Tibial nerve (tissue), 4 donors: ENCODE measurements around the gene SLC12A2. TPM values are rescaled to one million over a fixed set of nuclear protein-coding genes. Genes with fewer than 3 reads are reported as not detected.

Experiments
- DNase-seq, 2 donors: peaks; one replicate each; pipeline ENCODE4 v3.0.0-alpha.2; 2019; ENCODE audit warnings: low spot score in 2 of 2
- H3K27ac ChIP-seq, 4 donors: fragments of 200-600 bp; sonication (generic) in 3 of 4; one replicate each; pipeline ENCODE4 v1.5.1; 2017 to 2019; ENCODE audit warnings: mild to moderate bottlenecking in 1 of 4
- H3K27me3 ChIP-seq, 2 donors: fragments of 200-600 bp; sonication (generic) in 1 of 2; one replicate each; pipeline versions ENCODE4 v1.5.1 to v1.6.0; 2017 to 2019
- H3K36me3 ChIP-seq, 3 donors: fragments of 200-600 bp; sonication (generic); one replicate each; pipeline ENCODE4 v1.5.1; 2018 to 2019
- H3K4me1 ChIP-seq, 4 donors: fragments of 200-600 bp; sonication (generic) in 3 of 4; one replicate each; pipeline ENCODE4 v1.5.1; 2017 to 2019
- H3K4me3 ChIP-seq, 4 donors: fragments of 200-600 bp; sonication (generic) in 3 of 4; one replicate each; pipeline ENCODE4 v1.5.1; 2017 to 2019; ENCODE audit warnings: mild to moderate bottlenecking in 1 of 4, moderate library complexity in 1 of 4
- H3K9me3 ChIP-seq, 4 donors: fragments of 200-600 bp; sonication (generic) in 3 of 4; one replicate each; pipeline ENCODE4 v1.5.1; 2017 to 2019
- EP300 ChIP-seq, 2 donors: sonication (generic); formaldehyde crosslinking; IDR thresholded peaks; one replicate each; pipeline ENCODE4 v1.6.1; 2017; ENCODE audit warnings: antibody characterized with exemption in 2 of 2, mild to moderate bottlenecking in 1 of 2
- POLR2A ChIP-seq, 2 donors: fragments of 450-650 bp; IDR thresholded peaks; one replicate each; pipeline ENCODE4 v1.6.1; 2017; ENCODE audit warnings: antibody characterized with exemption in 2 of 2, mild to moderate bottlenecking in 2 of 2, moderate library complexity in 2 of 2
- WGBS, 2 donors: methylation state at CpG; one replicate each; pipeline ENCODE4 v1.1.5; 2018; 5-methylcytosine and 5-hydroxymethylcytosine counted together
- total RNA-seq, 4 donors: library from RNA; depleted of rRNA; stranded (reverse); fragments of >200 nt; gene quantifications; one replicate each; pipeline ENCODE4 v1.1.0, GENCODE V29; 2016
- TF ChIP-seq, protein P1 (sequence below), 5 experiments: fragments of 200-600 bp in 3 of 5; fragments of 450-650 bp in 2 of 5; sonication (generic) in 3 of 5; IDR thresholded peaks; one replicate each; pipeline ENCODE4 v1.5.1; 2016 to 2019; ENCODE audit warnings: antibody characterized with exemption in 5 of 5, mild to moderate bottlenecking in 3 of 5, moderate library complexity in 2 of 5

The SLC12A2 gene
- total RNA-seq, 4 donors from 2014 or later: 49.8 to 93.1 (median 85.3) TPM

DNA sequence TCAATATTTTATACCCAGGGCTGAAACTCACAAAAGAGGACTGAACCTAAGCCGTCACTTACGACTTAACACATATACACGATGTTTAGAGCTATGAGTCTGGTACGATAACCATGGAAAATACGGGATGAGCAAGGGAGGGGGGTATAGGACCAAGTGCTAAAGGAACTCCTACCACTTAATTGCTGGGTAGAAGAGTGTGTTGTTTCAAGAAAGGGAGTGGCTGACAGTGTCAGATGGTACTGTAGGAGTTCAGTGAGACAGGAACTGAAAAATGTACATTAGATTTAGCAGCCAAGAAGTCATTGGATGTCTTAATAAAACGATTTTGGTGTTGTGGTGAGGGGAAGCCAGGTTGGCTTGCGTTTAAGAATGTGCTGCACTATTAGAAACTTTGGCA, 21.6 kb downstream of the SLC12A2 start:
- Histone ChIP-seq H3K27ac (no peak overlapping the region), H3K4me3 (no peak overlapping the region), H3K4me1 (no peaks in the 10 kb centered on the region), H3K27me3 (no peaks in the 10 kb centered on the region), H3K36me3 (peaks cover 0 to 4% (median 0%) of the 10 kb centered on the region in 3 donors), H3K9me3 (no peaks in the 10 kb centered on the region)
- DNase-seq: no peak
- no peak for TF ChIP-seq POLR2A (IDR thresholded peaks at IDR 0.05)
- no peak for TF ChIP-seq EP300 (IDR thresholded peaks at IDR 0.05)
- TF ChIP-seq, protein P1, sequence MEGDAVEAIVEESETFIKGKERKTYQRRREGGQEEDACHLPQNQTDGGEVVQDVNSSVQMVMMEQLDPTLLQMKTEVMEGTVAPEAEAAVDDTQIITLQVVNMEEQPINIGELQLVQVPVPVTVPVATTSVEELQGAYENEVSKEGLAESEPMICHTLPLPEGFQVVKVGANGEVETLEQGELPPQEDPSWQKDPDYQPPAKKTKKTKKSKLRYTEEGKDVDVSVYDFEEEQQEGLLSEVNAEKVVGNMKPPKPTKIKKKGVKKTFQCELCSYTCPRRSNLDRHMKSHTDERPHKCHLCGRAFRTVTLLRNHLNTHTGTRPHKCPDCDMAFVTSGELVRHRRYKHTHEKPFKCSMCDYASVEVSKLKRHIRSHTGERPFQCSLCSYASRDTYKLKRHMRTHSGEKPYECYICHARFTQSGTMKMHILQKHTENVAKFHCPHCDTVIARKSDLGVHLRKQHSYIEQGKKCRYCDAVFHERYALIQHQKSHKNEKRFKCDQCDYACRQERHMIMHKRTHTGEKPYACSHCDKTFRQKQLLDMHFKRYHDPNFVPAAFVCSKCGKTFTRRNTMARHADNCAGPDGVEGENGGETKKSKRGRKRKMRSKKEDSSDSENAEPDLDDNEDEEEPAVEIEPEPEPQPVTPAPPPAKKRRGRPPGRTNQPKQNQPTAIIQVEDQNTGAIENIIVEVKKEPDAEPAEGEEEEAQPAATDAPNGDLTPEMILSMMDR (IDR thresholded peaks at IDR 0.05): no peak
- 87 to 88% methylated on average over 7 of the region's 7 CpGs for WGBS, 2 donors

DNA sequence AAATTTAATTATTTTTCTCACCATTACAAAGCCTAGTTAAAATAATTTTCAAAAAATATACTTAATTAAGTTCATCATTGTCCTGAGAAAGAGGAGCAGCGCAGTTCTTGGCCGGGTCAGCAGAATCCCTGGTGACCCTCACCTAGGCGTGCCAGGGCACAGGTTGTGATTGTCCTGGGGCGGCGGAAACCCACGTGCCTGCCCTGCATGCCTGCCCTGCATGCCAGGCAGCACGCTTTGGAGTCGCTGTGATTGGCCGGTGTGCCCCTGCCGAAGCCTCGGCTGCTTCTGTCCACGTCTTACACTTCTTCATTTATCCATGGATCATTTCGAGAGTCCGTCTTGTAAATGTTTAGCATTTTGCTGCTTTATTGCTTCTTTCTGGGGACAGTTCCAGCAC, 25.6 kb downstream of the SLC12A2 start:
- WGBS, 2 donors: 94% methylated on average over 14 of the region's 14 CpGs
- TF ChIP-seq, protein P1 (IDR thresholded peaks at IDR 0.05): no peak
- no peak for TF ChIP-seq EP300 (IDR thresholded peaks at IDR 0.05)
- TF ChIP-seq POLR2A (IDR thresholded peaks at IDR 0.05): no peak

DNA sequence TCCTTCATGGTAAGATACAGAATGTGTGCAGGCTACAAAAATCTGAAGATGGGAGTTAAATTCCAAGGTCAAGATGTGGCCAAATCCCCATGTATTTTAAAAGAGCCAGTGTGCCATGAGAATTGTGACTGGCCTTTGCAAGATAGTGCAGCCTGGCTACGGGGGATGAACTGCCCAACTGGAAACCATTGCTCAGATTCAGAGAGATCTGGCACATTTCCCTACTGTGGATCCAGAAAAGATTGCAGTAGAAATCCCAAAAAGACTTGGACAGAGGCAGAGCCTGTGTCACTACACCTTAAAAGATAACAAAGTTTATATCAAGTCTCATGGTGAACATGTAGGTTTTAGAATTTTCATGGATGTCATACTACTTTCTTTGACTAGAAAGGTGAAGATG, 26.2 kb downstream of the SLC12A2 start:
- H3K27me3 ChIP-seq: no peaks in the 10 kb centered on the region
- DNase-seq: no peak
- no peak overlapping the region for H3K4me3 ChIP-seq
- no peak overlapping the region for H3K27ac ChIP-seq
- peaks cover 0 to 24% (median 0%) of the 10 kb centered on the region in 3 donors for H3K36me3 ChIP-seq
- no peaks in the 10 kb centered on the region for H3K9me3 ChIP-seq
- WGBS, 2 donors: 93 to 100% methylated on average over 1 of the region's 1 CpG
- no peak for TF ChIP-seq EP300 (IDR thresholded peaks at IDR 0.05)
- TF ChIP-seq, protein P1 (IDR thresholded peaks at IDR 0.05): no peak
- TF ChIP-seq POLR2A (IDR thresholded peaks at IDR 0.05): no peak
- no peaks in the 10 kb centered on the region for H3K4me1 ChIP-seq

More for the DNA sequence above, 25.6 kb downstream of the SLC12A2 start:
- Histone ChIP-seq H3K27ac (no peak overlapping the region), H3K4me3 (no peak overlapping the region), H3K27me3 (no peaks in the 10 kb centered on the region), H3K9me3 (no peaks in the 10 kb centered on the region), H3K4me1 (no peaks in the 10 kb centered on the region), H3K36me3 (peaks cover 0 to 18% (median 0%) of the 10 kb centered on the region in 3 donors)
- DNase-seq: no peak

DNA sequence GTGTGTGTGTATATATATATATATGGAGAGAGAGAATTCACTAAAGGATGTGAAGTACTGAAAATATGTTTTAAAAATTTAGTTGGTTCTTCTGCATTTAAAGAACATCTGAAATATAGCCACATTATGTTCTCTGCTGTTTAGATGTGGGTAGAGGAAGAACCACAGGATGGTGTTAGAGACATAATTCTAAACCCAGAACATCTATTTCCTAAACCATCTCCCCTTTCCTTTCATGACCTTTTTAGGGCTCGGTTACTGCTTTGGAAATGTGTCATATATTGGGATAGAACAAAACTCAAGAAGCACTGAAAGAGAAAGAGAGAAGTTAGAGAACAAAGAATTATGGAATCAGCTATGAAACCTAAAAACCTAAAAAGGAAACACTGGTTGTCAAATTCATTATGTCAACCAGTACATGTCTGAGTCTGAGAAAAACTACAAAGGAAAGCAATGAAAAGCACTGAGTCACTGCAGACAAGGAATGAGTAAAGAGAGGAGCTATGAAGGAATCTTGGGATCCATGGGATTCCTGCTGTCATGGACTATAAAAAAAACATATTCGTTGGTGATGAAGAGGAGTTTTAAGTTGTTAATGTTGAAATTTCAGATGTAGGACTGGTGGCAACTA, 28.4 kb downstream of the SLC12A2 start:
- TF ChIP-seq EP300 (IDR thresholded peaks at IDR 0.05) (no peak), POLR2A (IDR thresholded peaks at IDR 0.05) (no peak)
- TF ChIP-seq, protein P1 (IDR thresholded peaks at IDR 0.05): no peak
- Histone ChIP-seq H3K36me3 (peaks cover 0 to 46% (median 0%) of the 10 kb centered on the region in 3 donors), H3K27ac (no peak overlapping the region), H3K4me1 (no peaks in the 10 kb centered on the region), H3K4me3 (no peak overlapping the region), H3K9me3 (no peaks in the 10 kb centered on the region), H3K27me3 (no peaks in the 10 kb centered on the region)
- no peak for DNase-seq
- WGBS, 2 donors: 73 to 83% methylated on average over 2 of the region's 2 CpGs

DNA sequence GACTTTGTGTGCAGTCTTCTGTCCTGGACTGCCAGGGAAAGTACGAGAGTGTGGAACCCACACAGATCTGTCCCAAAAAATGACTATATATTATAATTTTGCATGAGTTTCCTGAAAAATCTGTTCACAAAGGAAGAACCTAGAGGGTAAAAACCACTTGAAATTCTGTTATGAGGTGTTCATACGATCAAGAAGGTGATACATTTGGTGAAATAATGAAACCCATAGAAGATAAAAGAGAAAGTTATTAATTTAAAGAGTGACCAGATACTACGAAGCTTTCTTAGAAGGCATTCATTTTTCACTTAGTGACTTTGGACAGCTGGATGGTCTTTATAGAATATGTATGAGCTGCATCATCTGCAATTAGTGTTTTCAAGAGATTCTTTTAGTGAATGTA, 32.9 kb downstream of the SLC12A2 start:
- Histone ChIP-seq H3K36me3 (peaks cover 0 to 70% (median 0%) of the 10 kb centered on the region in 3 donors), H3K27me3 (no peaks in the 10 kb centered on the region), H3K27ac (no peak overlapping the region), H3K4me3 (no peak overlapping the region), H3K4me1 (no peaks in the 10 kb centered on the region), H3K9me3 (peaks cover 0 to 15% (median 5%) of the 10 kb centered on the region in 4 donors)
- no peak for DNase-seq
- 93 to 98% methylated on average over 3 of the region's 3 CpGs for WGBS, 2 donors
- TF ChIP-seq, protein P1 (IDR thresholded peaks at IDR 0.05): no peak
- TF ChIP-seq POLR2A (IDR thresholded peaks at IDR 0.05): no peak
- no peak for TF ChIP-seq EP300 (IDR thresholded peaks at IDR 0.05)
